Measurements from ENCODE around the gene PCNX4. TPM values are rescaled to one million over a fixed set of nuclear protein-coding genes. Genes with fewer than 3 reads are reported as not detected.

Gene PCNX4
- polyA plus RNA-seq, 3 donors: 13.1 to 18.4 (median 16.7) TPM

- Histone ChIP-seq H3K9ac (ENCODE audit: insufficient read depth, low read length, poor library complexity, severe bottlenecking) (no peak overlapping the region), H3K4me1 (ENCODE audit: control insufficient read depth in 1 of 2, insufficient read depth in 2 of 2, low read length in 2 of 2) (no peaks in the 10 kb centered on the region), H3K27me3 (ENCODE audit: control insufficient read depth in 2 of 2, insufficient read depth in 2 of 2, low read length in 2 of 2) (no peaks in the 10 kb centered on the region), H3K36me3 (replicated peaks in 1 of 2; ENCODE audit: control insufficient read depth in 1 of 2, insufficient read depth in 2 of 2, low read length in 2 of 2) (no peaks in the 10 kb centered on the region), H3K4me3 (replicated peaks in 1 of 3; ENCODE audit: low read depth in 2 of 3, low read length in 3 of 3) (no peak overlapping the region), H2AFZ (ENCODE audit: insufficient read depth, low read depth, low read length, poor library complexity, severe bottlenecking) (no peak overlapping the region), H3K79me2 (ENCODE audit: insufficient read depth, low read length) (no peaks in the 10 kb centered on the region), H3K4me2 (replicated peaks; ENCODE audit: extremely low read depth, low read length, poor library complexity, severe bottlenecking) (no peak overlapping the region), H3K27ac (ENCODE audit: low read depth in 1 of 2, low read length in 2 of 2) (no peak overlapping the region), H4K20me1 (ENCODE audit: insufficient read depth, low read length) (no peaks in the 10 kb centered on the region), H3K9me3 (replicated peaks in 1 of 2; ENCODE audit: control insufficient read depth in 1 of 2, insufficient read depth in 1 of 2, low read length in 2 of 2) (no peaks in the 10 kb centered on the region)
- Mint-ChIP-seq H3K4me3 (no peak overlapping the region), H3K27ac (no peak overlapping the region), H3K36me3 (no peaks in the 10 kb centered on the region), H3K9me3 (peaks cover 0 to under 1% (median 0%) of the 10 kb centered on the region in 7 donors), H3K27me3 (ENCODE audit: low read depth in 3 of 3) (peaks cover 0 to 4% (median 0%) of the 10 kb centered on the region in 3 donors), H3K4me1 (no peaks in the 10 kb centered on the region)
- DNase-seq: no peak
- TF ChIP-seq CTCF (IDR thresholded peaks at IDR 0.05): no peak
- intact Hi-C loops (cut with micrococcal nuclease): no loop called here
- 67% methylated on average over 3 of the region's 3 CpGs for WGBS (ENCODE audit: insufficient coverage)
Observed at GRCh38 chr14:60217713-60218112, 126.0 kb downstream of the PCNX4 start.

Other genes with a start within 250 kb of the PCNX4 start
- gene RTN1, start 221.1 kb upstream of the PCNX4 start, polyA plus RNA-seq: 10 to 100 TPM; 40.2 to 75.1 (median 55.0) TPM
- not detected for gene LRRC9, start 171.8 kb upstream of the PCNX4 start, polyA plus RNA-seq
- gene DHRS7, start 73.5 kb downstream of the PCNX4 start, polyA plus RNA-seq: 100 to 1,000 TPM in 2 of 3 donors, 10 to 100 TPM in 1; 55.4 to 223 (median 218) TPM
- gene PPM1A, start 157.3 kb downstream of the PCNX4 start, polyA plus RNA-seq: 10 to 100 TPM; 18.4 to 34.1 (median 21.5) TPM